ENCODE results near the gene GPR108.

GRCh38 chr19:6724631-6725492, 12.5 kb downstream of the GPR108 start:
- TF ChIP-seq POLR2A (IDR thresholded peaks at IDR 0.05) (no peak), CTCF (IDR thresholded peaks at IDR 0.05) (no peak)
